ENCODE data around the gene NGF.

NGF gene

DNA sequence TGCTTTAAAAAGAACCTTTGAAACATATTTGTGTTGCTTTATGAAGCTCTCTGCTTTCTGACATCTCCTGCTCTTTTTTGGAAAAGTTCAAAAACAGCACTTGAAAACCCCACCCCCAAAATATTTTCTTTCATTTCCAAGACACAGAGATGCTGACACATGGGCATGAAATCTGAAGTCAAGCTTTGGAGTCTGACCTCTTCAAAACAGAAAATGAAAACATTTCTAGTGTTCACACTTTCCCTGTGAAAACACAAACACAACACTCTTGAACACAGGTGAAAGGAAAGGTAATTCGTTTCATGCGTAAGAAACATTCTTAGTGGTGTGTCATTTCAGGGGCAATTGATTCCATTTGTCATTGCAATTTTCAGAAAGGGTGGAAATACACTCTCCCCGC is 10.8 kb downstream of the NGF start:
- no peak for TF ChIP-seq TAF1 (IDR thresholded peaks at IDR 0.05; ENCODE audit: borderline replicate concordance, insufficient read depth, low read length)
- no peak for TF ChIP-seq FOXP2 (optimal IDR thresholded peaks at IDR 0.05; ENCODE audit: borderline replicate concordance, extremely low read depth, extremely low read length, insufficient read depth)
- TF ChIP-seq, protein P1, sequence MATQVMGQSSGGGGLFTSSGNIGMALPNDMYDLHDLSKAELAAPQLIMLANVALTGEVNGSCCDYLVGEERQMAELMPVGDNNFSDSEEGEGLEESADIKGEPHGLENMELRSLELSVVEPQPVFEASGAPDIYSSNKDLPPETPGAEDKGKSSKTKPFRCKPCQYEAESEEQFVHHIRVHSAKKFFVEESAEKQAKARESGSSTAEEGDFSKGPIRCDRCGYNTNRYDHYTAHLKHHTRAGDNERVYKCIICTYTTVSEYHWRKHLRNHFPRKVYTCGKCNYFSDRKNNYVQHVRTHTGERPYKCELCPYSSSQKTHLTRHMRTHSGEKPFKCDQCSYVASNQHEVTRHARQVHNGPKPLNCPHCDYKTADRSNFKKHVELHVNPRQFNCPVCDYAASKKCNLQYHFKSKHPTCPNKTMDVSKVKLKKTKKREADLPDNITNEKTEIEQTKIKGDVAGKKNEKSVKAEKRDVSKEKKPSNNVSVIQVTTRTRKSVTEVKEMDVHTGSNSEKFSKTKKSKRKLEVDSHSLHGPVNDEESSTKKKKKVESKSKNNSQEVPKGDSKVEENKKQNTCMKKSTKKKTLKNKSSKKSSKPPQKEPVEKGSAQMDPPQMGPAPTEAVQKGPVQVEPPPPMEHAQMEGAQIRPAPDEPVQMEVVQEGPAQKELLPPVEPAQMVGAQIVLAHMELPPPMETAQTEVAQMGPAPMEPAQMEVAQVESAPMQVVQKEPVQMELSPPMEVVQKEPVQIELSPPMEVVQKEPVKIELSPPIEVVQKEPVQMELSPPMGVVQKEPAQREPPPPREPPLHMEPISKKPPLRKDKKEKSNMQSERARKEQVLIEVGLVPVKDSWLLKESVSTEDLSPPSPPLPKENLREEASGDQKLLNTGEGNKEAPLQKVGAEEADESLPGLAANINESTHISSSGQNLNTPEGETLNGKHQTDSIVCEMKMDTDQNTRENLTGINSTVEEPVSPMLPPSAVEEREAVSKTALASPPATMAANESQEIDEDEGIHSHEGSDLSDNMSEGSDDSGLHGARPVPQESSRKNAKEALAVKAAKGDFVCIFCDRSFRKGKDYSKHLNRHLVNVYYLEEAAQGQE (IDR thresholded peaks at IDR 0.05; ENCODE audit: insufficient read depth in 1 of 2, low read depth in 2 of 2, low read length in 2 of 2): no peak
- TF ChIP-seq POLR2AphosphoS5 (IDR thresholded peaks at IDR 0.05; ENCODE audit: low read depth, low read length): no peak
- no peak for TF ChIP-seq SIN3A (IDR thresholded peaks at IDR 0.05; ENCODE audit: borderline replicate concordance, insufficient read depth, low read length)

DNA sequence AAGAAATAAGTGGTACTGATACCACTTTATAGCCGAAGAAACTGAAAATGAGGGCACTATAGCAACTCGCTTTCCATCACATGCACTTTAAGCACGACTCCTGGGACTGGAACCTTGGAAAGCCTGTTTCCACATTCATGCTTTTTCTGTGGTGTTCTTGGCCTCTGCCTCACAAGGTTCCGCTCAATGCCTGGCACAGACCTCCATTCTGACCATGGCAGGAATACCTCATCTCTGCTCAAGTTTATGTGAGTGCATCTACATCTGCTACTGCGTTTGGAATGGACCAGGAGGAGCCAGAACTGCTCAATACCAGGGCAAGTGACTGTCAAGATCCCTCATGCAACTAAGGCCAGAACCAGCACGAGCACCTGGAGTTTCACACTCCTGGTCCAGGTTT is 11.6 kb downstream of the NGF start:
- TF ChIP-seq TAF1 (IDR thresholded peaks at IDR 0.05; ENCODE audit: borderline replicate concordance, insufficient read depth, low read length) (no peak), POLR2AphosphoS5 (IDR thresholded peaks at IDR 0.05; ENCODE audit: low read depth, low read length) (no peak)

DNA sequence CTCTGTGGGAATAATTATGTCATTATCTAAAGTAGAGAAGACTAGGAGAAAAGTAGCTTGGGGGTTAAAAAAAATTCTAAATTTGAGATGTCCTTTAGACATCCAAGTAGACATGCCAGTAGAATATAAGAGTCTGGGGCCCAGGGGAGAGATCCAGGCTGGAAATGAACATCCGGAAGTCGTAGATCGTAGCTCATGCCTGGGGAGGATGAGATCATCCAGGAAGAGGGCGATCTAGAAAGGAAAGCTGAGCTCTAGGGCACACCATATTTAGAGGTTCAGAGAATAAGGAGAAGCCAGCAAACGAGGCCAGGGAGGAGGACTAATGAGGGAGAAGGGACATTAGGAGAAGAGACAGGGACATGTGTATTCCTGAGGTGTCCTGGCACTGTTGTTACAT is 12.2 kb downstream of the NGF start:
- TF ChIP-seq POLR2AphosphoS5 (IDR thresholded peaks at IDR 0.05; ENCODE audit: low read depth, low read length) (no peak), SIN3A (IDR thresholded peaks at IDR 0.05; ENCODE audit: borderline replicate concordance, insufficient read depth, low read length) (no peak), FOXP2 (optimal IDR thresholded peaks at IDR 0.05; ENCODE audit: borderline replicate concordance, extremely low read depth, extremely low read length, insufficient read depth) (no peak), TAF1 (IDR thresholded peaks at IDR 0.05; ENCODE audit: borderline replicate concordance, insufficient read depth, low read length) (no peak)
- TF ChIP-seq, protein P1 (IDR thresholded peaks at IDR 0.05; ENCODE audit: insufficient read depth in 1 of 2, low read depth in 2 of 2, low read length in 2 of 2): no peak

DNA sequence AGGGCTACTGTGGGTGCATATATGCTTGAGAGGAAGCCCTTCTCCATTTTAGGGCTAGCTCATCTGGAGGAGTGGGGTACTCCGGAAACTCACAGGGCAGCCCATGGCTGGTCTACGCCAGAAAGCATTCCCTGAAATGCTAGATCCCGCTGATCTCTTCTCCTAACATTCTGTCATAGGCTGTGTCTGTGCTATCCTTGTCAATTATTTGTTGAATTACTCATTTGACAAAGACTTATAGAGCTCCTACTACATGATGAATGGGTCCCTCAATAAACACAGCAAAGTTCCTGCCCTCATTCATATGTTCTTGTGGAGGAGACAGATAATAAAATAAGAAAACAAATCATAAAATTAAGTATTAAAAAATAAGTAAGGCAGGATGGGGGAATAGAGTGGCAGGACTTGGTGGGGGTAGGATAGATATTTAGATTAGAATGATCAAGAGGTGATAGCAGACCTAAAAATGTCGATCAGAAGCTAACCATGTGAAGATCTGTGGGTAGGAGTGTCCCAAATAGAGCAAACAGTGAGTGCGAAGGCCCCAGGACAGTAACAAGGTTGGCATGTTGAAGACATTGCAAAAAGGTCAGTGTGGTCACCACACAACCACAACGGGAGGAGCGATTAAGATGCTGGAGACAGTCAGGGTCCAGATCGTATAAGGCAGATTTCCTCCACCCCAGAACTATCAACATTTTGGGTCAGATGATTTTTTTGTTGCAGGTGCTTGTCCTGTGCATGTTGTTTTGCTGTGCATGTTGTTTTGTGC is 13.2 kb downstream of the NGF start:
- TF ChIP-seq POLR2AphosphoS5 (IDR thresholded peaks at IDR 0.05; ENCODE audit: low read depth, low read length): no peak
- no peak for TF ChIP-seq FOXP2 (optimal IDR thresholded peaks at IDR 0.05; ENCODE audit: borderline replicate concordance, extremely low read depth, extremely low read length, insufficient read depth)
- no peak for TF ChIP-seq SIN3A (IDR thresholded peaks at IDR 0.05; ENCODE audit: borderline replicate concordance, insufficient read depth, low read length)
- TF ChIP-seq, protein P1 (IDR thresholded peaks at IDR 0.05; ENCODE audit: insufficient read depth in 1 of 2, low read depth in 2 of 2, low read length in 2 of 2): no peak
- TF ChIP-seq TAF1 (IDR thresholded peaks at IDR 0.05; ENCODE audit: borderline replicate concordance, insufficient read depth, low read length): no peak

DNA sequence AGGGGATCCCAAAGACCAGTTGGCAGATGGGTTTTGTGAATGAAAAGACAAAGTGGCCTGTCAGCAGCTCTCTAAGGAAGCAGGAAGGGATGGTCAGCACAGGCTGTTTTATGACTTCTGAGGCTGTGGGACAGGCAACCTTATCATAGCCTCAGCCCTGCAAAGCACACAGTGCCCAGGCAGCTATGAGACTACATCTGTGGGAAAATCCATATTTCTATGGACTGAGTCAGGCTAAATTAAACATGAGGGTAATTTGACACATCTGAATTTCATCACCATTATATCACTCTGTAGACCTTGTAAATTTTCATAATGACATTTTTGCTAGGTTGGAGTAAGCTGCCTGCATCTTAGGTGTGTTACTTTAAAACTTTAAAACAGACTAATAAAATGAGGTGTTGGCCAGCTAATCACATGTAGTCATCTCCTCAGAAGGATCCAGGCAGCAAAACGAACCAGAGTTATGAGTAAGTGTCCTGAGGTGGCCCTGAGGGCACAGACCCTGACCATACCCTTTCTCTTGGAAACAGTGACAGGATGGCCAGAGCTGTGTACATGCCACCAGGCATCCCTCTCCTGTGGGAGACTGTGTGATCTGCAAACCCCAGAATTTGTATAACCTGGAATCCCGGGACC is 14.6 kb downstream of the NGF start:
- TF ChIP-seq SIN3A (IDR thresholded peaks at IDR 0.05; ENCODE audit: borderline replicate concordance, insufficient read depth, low read length) (no peak), POLR2AphosphoS5 (IDR thresholded peaks at IDR 0.05; ENCODE audit: low read depth, low read length) (no peak), TAF1 (IDR thresholded peaks at IDR 0.05; ENCODE audit: borderline replicate concordance, insufficient read depth, low read length) (no peak), FOXP2 (optimal IDR thresholded peaks at IDR 0.05; ENCODE audit: borderline replicate concordance, extremely low read depth, extremely low read length, insufficient read depth) (no peak)
- TF ChIP-seq, protein P1 (IDR thresholded peaks at IDR 0.05; ENCODE audit: insufficient read depth in 1 of 2, low read depth in 2 of 2, low read length in 2 of 2): no peak

Data from PFSK-1 (cell line).